ES-I3 (cell line): ENCODE measurements around the gene TREX2.
"Not testable (repeated sequence)": the region's sequence is repeated elsewhere in the genome, so short reads cannot be mapped to it uniquely, and the experiment has no call there.

ENCODE experiments used
- H3K36me3 ChIP-seq: 2 replicates; pipeline ENCODE4 v1.6.1; 2013; ENCODE audit warnings: mild to moderate bottlenecking, low read length, control low read depth, moderate library complexity; ENCODE audit not compliant: insufficient read depth
- H3K4me1 ChIP-seq: 2 replicates; pipeline ENCODE4 v1.6.1; 2013; ENCODE audit warnings: mild to moderate bottlenecking, control low read depth, low read length; ENCODE audit not compliant: insufficient read depth
- H3K9ac ChIP-seq: 2 replicates; pipeline ENCODE4 v1.6.1; 2013; ENCODE audit warnings: low read depth, mild to moderate bottlenecking, low read length, moderate library complexity
- H3K9me3 ChIP-seq: 2 replicates; pipeline ENCODE4 v1.6.1; 2013; ENCODE audit warnings: mild to moderate bottlenecking, low read length, moderate library complexity; ENCODE audit not compliant: control insufficient read depth, insufficient read depth

The TREX2 gene

DNA sequence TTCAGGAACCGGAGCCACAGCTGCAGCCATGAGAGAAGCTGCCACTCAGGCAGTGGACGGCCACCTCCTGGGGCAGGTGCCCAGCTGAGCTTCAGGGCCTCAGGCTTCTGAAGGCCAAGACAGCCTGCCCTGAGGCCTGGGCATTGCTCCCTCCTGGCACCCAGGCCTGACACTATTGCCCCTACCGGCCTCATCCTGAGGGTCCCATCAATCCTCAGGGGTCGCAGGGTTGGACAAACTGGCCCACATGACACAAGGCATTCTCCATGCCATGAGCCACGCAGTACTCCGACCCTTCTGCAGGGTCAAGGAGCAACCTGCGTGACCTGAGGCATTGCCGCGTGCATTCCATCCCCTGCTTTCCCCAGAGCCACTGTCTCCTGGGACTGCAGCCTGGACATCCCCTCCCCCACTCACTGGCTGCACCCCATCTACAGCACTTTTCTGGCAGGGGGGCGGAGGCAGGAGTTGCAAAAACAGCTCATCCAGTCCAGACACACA, 37.6 kb downstream of the TREX2 start:
- H3K36me3 ChIP-seq = no peaks in the 10 kb centered on the region
- no peaks in the 10 kb centered on the region for H3K9me3 ChIP-seq
- H3K9ac ChIP-seq = no peak overlapping the region
- H3K4me1 ChIP-seq = no peaks in the 10 kb centered on the region; the same call in 1 of the 2 replicates

DNA sequence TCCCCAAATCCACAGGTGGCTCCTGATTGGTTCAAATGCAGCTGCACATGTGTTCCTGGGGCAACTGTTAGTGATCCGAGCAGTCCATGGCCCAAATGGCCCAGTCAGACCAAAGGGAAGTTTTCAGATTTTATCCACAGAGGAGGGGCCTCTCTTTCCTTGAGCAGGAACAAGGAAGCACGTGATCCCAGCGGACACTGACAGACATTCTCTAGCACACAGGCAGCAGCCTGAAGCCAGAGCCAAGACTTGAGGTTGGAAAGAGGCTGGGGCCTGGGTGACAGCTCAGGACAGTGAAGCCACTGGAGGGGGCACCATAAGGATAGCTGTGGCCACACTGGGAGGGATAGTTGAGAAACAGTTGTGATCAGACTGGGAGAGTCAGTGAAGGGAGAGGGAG, 38.1 kb downstream of the TREX2 start:
- Histone ChIP-seq H3K36me3 (no peaks in the 10 kb centered on the region), H3K4me1 (no peaks in the 10 kb centered on the region; the same call in 1 of the 2 replicates), H3K9ac (no peak overlapping the region), H3K9me3 (no peaks in the 10 kb centered on the region)

DNA sequence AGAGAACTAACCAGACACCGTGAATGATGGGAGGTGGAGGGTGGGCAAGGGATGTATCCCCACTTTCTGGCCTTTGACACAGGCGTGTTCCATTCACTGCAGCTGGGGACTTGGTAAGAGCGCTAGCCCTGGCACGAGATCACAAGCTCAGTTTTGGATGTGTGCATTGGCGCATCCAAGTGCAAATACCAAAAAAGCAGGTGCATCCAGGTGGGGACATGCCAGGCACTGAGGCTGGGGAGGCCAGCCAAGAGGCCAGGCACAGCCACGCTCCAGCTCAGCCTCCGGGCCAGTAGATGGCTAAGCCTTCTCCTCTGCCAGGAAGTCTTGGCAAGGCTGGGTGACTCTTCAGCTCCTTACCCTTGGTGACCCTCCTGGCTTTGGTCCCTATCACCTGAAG, 39.0 kb downstream of the TREX2 start:
- H3K36me3 ChIP-seq = no peaks in the 10 kb centered on the region
- H3K4me1 ChIP-seq = no peaks in the 10 kb centered on the region; the same call in 1 of the 2 replicates
- no peak overlapping the region for H3K9ac ChIP-seq
- H3K9me3 ChIP-seq = no peaks in the 10 kb centered on the region

DNA sequence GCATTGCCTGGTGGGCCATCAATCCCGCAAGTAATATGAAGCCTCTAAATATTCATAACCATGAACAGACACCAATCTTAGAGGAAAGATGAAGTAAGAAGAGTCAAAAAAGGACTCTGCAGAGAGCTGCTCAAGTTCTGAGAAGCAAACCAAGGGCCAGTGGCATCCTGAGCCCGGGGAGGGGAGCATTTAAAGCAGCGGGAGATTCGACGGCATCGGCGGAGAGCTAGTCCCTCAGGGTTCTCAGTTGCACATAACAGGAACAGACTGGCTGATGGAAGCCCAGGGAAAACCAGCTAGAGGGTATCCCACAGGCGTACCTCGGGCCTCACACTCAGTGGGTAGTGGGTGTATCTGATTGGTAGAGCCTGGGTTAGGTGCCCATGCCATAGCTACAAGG, 39.8 kb downstream of the TREX2 start:
- no peak overlapping the region for H3K9ac ChIP-seq
- H3K36me3 ChIP-seq = no peaks in the 10 kb centered on the region

DNA sequence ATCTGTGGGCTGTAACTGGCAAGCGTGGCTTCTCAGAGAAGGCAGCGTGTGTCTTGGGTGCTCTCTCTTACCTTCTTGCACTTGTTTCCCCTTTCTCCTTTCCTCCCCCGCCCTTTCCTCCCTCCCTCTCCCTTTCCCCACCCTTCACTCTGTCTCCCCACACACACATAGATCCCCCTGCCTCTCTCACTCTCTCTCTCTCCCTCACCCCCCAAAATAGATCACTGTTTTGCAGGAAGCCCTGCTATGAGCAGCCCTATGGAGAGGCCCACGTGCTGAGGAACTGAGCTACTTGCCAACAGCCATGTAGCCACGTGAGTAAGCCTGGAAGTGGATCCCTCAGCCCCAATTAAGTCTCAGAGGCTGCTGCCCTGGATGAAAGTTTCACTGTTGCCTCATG, 40.4 kb downstream of the TREX2 start:
- no peaks in the 10 kb centered on the region for H3K9me3 ChIP-seq
- H3K36me3 ChIP-seq = no peaks in the 10 kb centered on the region
- no peak overlapping the region for H3K9ac ChIP-seq
- no peaks in the 10 kb centered on the region; the same call in 1 of the 2 replicates for H3K4me1 ChIP-seq

More for the DNA sequence above, 39.8 kb downstream of the TREX2 start:
- H3K9me3 ChIP-seq = no peaks in the 10 kb centered on the region
- H3K4me1 ChIP-seq = no peaks in the 10 kb centered on the region; the same call in 1 of the 2 replicates

DNA sequence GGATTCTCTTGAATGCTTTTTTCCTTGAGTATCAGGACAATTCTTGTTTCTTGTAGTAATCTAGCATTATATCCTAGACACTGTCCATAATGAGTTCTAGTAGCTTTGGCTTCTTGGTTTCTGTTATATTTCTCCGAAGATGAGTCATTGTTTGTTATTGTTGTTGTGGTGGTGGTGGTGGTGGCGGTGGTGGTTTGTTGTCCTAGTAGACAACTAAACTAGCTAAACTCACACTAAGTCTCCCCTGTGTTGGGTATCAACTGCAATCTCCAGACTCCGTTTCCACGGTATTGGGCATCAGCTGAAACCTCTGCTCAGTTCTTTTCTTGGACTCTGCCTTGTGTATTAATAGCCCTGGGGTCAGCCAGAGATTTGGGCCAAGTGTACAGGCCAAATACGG, 41.5 kb downstream of the TREX2 start:
- H3K9ac ChIP-seq, H3K36me3 ChIP-seq, H3K4me1 ChIP-seq, H3K9me3 ChIP-seq: not testable (repeated sequence)

DNA sequence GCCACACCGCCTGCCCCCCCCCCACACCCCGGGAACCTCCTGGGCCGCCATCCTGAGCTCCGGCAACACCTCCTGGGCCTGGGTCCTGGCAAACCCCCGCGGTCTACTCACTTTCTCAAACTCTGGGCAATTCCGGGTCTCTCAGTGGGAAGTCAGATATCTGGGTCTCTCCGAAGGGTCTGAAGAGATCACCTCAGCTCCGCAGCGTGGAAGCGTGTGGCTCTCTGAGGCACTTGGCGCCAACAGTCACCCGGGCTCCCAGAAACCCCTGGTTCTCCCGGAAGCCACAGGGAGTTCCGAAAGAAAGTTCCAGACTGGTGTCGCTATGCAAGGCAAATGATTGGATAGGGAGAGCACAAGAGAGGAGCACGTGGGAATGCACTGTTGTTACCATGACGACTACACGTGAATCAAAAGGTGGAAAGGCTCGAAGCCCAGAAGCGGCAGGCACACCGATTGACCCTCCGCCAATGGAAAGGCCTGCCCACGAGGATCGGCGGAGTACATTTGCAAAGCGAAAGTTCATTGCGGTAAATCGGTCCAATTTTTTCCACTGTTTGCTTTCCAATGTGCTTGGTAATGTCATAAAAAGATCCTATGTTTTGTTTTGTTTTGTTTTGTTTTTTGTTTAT, 44.6 kb downstream of the TREX2 start, which contains the start of gene PNMA6E:
PNMA6E (minus strand) TSS at position 218 of the 632 bp plus-strand sequence. CDS start 2,501 bp downstream, outside the sequence.
- no peak within 1 kb of the TSS for H3K9ac ChIP-seq
- H3K4me1 ChIP-seq = no peaks in the 10 kb centered on the region
- no peaks in the 10 kb centered on the region for H3K36me3 ChIP-seq
- no peaks in the 10 kb centered on the region for H3K9me3 ChIP-seq

DNA sequence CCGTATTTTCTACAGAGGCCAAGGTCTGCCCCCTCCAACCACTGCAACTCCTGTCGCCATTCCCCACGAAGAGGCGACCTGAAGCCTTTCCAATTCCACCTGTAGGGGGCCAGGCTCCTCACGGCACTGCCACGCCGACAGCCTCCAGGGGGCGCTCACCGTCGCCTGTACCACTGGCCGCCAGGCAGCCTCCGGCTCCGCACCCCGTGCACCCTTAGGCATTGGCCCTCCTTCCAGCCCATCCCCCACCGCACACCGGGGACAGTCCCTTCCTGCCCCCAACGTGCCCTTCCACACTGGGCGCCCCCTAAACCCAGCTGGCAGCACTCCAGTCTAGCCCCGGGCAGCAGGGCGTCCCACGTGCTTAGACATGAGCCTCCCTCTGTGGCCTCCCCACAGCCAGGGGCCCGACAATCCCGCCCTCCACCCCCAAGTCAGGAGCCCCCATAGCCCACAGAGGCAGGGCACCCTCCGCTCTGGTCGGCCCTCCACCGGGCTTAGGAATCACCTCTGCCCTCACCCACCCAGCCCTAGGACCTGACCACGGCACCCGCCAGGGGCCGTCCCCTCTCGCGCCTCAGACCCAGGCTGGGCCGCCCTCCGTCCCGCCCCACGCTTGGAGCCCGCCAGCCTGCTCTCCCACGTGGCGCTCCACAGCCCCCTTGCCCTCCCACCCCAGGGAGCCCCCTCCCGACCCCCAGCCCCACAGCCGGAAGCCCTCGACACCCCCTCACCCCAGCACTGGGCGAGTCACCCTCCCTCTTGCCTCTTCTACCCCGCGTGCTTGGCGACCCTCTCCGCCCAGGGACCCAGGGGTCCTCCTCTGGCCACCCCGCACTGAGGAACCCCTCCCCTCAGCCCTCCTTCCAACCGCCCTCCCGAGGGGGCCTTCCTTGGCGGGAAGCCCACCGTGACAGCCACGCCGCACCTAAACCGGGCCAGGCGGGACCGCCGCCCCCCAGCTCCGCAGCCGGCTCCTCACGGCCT, 45.4 kb downstream of the TREX2 start:
- no peak overlapping the region for H3K9ac ChIP-seq
- H3K4me1 ChIP-seq = no peaks in the 10 kb centered on the region
- H3K9me3 ChIP-seq = no peaks in the 10 kb centered on the region
- no peaks in the 10 kb centered on the region for H3K36me3 ChIP-seq

DNA sequence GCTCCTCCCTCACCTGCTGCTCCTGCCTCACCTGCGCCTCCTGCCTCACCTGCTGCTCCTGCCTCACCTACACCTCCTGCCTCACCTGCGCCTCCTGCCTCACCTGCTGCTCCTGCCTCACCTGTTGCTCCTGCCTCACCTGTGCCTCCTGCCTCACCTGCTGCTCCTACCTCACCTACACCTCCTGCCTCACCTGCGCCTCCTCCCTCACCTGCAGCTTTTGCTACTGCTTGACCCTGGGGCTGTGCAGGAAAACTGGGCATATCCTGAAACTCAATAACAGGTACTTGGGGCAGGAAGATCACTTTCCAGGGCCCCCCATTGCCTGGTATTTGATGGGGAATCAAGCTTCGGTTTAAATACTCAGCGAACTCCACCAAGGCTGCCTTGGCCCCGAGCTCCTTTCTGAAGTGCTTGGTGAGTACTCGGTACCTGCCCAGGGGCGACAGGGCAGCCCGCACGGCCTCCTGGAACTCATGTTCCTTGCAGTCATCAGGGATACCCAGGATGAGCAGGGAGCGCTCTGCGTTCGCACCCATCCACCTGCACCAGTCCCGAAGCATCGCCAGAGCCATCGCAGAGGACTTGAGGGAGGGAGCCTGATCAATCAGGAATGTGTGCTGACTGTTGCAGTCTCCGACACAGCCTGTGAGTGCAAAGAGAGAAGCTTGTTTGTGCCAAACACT, 47.4 kb downstream of the TREX2 start:
- no peaks in the 10 kb centered on the region for H3K36me3 ChIP-seq
- H3K4me1 ChIP-seq = no peaks in the 10 kb centered on the region
- H3K9me3 ChIP-seq = no peaks in the 10 kb centered on the region
- no peak overlapping the region for H3K9ac ChIP-seq

DNA sequence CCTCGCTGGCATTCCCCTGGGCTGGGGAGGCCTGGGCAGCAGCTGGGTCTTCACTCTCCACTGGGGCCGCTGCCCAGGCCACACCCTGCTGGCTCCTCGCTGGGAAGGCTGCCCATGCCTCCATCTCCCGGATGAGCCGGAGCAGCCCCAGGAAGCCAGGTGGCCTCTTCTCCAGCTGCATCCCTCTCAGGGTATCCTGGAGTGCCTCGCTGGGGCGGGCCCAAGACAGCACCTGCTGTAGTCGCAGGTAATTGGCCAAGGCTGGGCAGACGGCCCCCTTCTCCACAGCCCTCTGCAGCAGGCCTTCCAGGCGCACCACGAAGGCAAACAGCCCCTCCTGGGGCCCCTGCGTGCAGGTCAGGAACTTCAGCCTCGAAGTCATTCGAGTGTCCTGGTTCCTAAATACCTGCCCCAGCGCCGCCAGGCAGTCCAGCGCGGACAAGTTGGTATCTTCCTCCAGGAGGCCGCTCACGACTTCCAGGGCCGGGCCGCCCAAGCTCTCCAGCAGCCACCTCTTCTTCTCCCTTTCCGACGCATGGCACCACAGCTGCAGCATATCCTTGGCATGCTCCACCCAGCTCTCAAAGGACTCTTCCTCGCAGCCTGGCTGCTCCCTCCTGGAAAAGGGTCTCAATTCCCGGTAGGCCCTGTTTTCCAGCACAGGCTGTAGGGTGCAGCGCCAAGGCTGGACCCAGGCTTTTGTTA, 48.4 kb downstream of the TREX2 start:
- H3K9me3 ChIP-seq = no peaks in the 10 kb centered on the region

DNA sequence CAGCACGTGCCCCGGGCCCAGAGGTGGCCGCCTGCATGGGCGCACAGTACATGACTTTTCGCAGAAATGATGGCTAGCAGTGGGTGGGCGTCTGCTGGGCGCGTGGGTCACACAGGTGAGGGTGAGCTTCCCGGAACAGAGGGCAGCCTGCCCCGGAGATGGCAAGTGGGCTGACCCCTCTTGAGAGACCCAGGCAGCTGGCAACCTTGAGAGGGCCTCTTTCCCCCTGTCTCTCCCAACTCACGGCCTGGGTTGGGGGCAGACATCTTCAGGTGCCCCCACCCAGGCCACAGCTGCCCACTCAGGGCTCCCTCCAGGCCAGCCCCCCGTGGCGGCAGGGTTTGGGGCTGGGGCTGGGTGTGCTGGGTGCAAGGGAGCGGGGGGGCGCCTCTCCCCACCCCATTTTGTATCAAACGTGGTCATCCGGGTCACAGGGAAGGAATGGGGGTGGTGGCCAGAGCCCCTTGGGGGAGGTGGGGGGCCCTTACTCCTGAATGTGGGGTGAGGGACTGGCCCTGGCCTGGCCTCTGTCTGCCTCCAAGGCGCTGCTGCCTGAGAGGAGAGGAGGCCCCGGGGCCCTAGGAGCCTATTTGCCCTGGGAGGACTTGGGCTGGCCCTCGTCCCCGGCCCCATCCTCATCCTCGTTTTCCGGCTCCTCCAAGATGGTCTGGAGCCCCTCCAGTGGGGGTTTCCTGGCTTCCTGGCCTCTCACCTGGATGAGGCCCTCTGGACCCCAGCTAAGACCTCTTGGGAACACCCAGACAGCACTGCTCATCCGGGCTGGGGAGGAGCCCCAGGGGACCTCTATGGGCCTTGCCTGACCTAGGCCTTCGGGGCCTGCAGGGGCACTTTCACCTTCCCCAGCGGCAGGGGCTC, 49.3 kb downstream of the TREX2 start:
- H3K36me3 ChIP-seq = no peaks in the 10 kb centered on the region
- no peaks in the 10 kb centered on the region for H3K4me1 ChIP-seq
- no peaks in the 10 kb centered on the region for H3K9me3 ChIP-seq
- no peak overlapping the region for H3K9ac ChIP-seq

More for the DNA sequence above, 48.4 kb downstream of the TREX2 start:
- Histone ChIP-seq H3K36me3 (no peaks in the 10 kb centered on the region), H3K4me1 (no peaks in the 10 kb centered on the region), H3K9ac (no peak overlapping the region)

DNA sequence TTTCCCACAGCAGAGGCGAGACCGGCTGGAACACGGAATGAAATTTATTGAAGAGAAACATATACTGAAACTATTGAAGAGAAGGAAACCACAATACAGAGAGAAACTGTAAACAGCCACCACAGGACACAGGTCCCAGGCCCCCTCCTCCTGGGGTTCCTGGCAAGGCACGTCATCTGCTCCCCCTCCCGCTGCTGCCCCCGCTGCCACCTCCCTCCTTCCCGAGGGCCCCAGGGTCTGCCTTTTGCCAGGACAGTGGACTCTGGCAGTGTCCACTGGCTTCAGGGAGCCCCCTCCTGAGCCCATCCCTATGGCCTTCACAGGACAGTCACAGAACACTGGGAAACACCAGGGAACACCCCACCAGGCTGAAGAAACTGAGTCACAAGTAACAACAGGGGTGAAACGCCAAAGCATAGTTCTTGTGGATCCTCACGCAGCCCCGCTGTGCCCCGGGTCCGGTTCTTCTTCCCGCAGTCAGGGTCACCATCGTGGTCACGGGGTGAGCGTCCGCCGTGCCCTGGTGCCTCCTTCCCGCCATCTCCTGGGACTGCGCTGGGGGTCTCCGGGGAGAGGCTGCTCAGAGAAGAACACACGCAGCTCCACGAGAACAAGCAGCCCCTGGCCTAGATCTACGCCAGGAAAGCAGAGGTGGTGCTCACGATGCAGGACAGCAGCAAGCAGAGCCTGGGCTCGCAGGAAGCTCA, 50.1 kb downstream of the TREX2 start:
- Histone ChIP-seq H3K9ac (no peak overlapping the region), H3K9me3 (no peaks in the 10 kb centered on the region), H3K4me1 (no peaks in the 10 kb centered on the region), H3K36me3 (no peaks in the 10 kb centered on the region)

DNA sequence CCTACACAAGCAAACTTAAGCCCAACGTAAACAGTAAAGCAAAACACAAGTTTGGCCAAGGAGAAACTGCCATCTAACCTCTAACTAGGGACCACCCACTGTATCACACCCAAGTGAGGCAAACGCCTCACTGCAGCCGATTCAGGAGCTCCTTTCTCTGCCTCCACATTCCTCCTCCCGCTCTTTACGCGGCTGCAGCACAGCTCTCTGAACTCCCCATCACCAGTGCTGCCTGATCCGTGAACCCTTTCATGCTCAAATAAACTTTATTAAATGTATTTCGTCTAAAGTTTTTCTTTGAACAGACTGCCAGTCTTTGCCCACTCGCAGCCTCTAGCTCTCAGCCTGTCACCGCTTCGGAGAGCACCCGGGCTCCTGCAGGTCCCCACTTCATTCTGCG, 51.2 kb downstream of the TREX2 start:
- Histone ChIP-seq H3K9me3 (no peaks in the 10 kb centered on the region), H3K36me3 (no peaks in the 10 kb centered on the region), H3K4me1 (no peaks in the 10 kb centered on the region)

More for the DNA sequence above, 51.2 kb downstream of the TREX2 start:
- H3K9ac ChIP-seq = no peak overlapping the region
